LoVo (cell line): Measurements from ENCODE around the gene COTL1.
"Not testable (repeated sequence)": the region's sequence is repeated elsewhere in the genome, so short reads cannot be mapped to it uniquely, and the experiment has no call there.

ENCODE experiments used
- DNase-seq: peaks from one replicate; pipeline ENCODE4 v3.0.0-alpha.2; 2016; ENCODE audit warnings: low spot score

Gene COTL1

DNA sequence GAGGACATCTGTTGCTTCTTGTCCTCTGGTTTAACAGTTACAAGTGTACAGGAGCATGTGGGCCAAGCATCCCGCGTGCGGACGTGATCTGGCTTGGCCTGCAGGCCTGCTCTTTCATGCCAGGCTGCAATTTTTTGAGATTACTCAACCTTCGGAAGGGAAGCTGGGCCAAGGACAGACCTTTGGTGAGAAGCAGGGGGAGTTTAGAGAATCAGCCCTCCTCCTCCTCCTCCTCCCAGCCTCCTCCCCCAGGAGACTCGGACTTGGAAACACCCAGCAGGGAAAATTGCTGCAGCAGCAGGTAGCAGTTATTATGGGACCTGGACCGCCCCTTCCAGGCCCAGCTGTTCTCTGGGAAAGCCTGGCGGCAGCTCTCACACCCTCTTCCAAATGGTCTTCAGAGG is 25.3 kb upstream of the COTL1 start:
- no peak for DNase-seq

DNA sequence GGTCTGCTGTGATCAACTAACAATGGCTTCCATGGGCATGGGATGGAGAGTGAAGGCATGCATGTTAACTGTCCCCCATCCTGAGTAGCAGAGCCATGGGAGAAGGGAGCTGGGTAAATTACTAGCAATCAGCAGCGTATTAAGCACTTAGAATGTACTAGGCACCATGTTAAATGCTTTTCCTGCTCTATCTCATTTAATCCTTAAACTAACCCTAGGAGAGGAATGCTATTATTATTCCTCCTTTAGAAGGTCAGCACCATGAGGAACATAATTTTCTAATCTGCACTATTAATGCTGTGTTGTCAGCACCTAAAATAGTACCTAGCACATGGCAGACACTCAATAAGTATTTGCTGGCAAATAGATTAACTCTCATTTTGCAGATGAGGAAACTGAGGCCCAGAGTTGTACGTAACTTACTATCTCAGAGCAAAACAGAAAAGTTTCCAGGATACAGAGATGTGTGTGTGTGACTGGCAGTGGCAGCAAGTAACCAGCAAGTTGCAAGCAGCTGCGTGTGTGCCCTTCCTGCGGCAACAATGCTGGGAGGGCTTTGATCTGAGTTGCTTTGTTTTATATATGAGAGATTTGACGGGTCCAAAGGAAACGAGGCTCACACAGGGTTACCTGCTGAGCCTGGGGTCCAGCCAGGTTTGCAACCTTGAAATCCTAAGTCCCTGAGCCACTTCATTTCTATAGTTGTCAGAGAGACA is 23.9 kb upstream of the COTL1 start:
- no peak for DNase-seq

DNA sequence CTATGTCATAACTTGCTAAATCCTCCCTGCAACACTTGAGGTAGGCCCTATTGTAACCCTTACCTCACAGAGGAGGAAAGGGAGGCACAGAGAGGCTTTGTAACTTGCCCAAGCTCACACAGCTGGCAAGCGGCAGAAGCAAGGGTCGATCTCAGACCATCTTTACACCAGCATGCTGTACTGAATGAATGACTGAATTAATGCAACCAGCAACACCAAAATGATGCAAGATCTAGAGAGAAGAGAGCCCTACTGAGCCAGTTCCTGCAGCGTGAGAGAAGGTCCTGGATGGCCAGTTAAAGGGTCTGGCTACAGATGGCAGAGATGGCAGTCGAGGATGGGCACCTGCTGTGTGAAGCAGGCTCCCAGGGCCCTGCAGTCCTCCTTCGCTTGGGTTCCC is 22.3 kb upstream of the COTL1 start:
- no peak for DNase-seq

DNA sequence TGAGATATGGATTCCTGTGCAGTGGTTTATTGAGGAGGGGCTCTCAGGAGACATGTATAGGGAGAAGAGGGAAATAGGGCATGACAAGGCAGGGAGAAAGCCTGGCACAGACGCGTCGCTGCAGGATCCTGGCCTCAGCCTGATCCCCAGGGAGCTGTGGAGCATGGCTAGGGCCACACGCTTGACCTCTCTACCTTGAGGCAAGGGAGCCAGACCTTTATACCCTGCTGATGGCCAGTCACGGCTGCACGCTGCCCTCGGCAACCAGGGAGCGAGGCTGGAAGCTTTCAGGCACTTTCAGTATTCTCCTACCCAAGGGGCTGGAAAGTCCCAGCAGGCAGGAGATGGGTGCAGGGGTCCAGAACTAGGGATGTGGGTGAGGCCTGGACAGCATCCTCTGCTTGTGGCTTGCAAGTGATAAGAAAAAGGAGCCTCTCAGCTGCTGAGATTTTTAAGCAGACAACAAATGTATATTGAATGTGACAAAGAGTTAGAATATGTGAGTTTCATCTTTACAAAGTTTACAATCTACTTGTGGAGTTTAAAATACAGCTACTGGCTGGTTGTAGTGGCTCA is 20.4 kb upstream of the COTL1 start:
- DNase-seq: no peak

DNA sequence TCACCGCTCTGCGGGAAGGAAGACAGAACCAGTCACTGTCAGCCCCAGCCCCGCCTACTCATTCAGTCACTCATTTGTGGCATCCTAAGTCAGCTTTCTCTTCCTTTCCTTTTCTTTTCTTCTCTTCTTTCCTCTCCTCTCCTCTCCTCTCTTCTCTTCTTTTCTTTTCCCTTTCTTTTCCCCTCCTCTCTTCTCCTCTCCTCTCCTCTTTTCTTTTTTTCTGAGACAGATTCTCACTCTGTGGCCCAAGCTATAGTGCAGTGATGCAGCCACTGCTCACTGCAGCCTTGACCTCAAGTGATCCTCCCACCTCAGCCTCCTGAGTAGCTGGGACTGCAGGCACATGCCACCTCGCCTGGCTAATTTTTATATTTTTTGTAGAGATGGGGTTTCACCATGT is 19.8 kb upstream of the COTL1 start:
- no peak for DNase-seq

DNA sequence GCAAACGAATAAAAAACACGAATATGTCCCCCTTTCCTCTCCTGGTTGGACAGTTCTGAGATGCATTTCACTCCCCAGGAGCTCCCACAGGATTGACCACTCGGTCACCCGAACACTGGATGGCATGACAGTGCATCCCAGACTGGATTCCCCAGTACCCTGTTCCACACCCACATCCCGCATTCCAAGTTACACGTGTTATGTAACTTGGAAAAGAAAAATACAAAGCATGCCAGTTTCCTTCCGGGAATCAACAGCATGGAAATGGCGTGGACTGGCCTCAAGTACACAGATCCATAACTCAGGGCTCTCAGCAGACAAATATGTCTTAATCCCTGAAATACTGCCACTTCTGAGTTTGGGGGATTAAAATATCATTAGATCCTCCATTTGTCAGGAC is 17.8 kb upstream of the COTL1 start:
- no peak for DNase-seq

DNA sequence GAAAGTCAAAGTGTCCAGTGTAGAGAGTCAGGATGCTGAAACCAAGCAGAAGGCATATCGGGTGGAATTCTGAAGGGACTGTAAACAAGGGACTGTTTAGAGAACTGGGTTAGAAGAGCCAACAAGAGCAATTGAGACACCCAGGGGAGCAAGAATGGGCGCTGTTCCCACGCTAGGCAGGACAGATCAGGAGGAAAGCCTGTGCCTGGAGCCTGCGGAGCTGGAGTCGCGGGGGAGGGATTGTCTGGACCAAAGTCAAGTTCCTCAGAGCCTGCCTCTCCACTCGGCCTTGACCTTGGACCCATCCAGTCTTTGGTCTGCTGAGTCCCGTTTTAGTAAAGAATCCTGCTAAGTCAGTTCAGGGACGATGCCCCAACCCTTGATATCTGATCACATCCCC is 15.7 kb upstream of the COTL1 start:
- no peak for DNase-seq

DNA sequence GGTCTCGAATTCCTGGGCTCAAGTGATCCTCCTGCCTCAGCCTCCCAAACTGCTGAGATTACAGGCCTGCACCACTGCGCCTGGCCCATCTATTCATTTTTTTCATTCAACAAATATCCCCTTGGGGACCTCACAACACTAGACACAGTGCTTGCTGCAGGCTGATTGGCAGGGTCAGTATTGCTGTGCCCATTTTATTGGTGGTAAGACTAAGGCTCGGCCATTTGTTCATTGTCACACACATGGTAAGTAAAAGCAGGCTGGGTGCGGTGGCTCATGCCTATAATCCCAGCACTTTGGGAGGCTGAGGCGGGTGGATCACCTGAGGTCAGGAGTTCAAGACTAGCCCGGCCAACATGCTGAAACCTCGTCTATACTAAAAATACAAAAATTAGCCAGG is 15.0 kb upstream of the COTL1 start:
- not testable (repeated sequence) for DNase-seq

DNA sequence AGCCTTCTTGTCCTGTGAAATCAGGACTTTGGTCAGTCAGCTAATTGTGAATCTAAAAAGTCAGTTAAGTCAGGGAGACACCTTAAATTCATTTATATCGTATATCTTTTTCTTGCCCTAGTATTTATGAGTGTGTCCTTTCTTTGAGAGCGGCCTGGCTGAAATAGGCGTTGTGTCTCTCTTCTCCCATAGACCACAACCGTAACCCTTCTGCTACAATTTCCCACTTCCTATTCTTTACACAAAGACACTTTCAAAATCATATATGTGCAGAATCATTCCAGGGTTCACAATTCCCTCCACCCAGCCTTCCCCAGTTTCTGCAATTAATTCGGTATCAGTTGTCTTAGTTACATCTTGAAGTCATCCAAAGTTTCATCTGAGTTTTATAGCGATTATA is 14.0 kb upstream of the COTL1 start:
- no peak for DNase-seq

DNA sequence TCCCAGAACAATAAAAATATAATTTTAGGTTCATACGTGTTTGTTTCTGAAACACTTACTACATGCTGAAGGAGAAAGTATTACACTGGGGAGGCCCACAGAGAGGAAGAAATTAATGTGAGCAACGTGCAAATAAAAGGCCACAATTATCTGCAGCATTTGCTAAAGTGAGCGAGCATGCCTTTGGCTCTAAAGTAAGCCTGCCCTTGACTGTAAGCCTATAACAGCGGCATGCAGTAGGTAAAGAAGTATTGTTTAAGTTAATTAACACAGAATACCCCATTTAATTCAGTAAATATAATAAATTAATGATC is 13.2 kb upstream of the COTL1 start:
- DNase-seq: no peak

DNA sequence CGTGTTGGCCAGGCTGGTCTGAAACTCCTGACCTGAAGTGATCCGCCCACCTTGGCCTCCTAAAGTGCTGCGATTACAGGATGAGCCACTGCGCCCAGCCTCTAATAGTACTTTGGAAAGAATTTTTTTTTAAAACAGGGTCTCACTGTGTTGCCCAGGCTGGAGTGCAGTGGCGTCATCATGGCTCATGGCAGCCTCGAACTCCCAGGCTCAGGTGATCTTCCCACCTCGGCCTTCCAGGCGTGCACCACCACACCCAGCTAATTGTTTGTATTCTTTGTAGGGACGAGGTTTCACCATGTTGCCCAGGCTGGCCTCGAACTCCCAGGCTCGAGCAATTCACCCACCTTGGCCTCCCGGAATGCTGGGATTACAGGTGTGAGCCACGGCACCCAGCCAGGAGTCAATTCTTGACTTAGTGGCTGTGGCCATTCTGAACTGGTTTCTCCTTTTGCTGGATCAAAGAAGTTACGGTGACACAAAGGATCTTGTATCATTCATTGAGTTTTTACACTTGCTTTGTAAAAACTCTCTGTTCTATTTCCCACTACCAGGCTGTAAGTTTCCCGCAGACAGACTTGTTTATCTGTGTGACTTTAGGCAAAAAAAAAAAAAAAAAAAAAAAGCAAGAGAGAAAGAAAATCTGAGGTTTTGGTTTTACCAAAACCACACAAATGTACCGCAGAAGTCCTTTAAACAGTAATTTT is 12.7 kb upstream of the COTL1 start:
- no peak for DNase-seq

DNA sequence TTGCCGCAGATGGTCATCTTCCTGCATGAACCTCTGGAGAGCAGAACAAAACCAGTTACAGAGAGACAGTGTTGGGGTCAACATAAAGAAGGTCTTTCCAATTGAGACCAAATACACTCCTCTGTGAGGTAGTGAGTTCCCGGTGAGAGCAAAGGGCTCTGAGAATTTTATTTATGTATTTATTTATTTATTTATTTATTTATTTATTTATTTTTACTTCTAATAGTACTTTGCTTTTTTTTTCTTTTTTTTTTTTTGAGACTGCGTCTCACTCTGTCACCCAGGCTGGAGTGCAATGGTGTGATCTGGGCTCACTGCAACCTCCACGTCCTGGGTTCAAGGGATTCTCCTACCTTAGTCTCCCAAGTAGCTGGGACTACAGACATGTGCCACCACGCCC is 12.1 kb upstream of the COTL1 start:
- DNase-seq: no peak

DNA sequence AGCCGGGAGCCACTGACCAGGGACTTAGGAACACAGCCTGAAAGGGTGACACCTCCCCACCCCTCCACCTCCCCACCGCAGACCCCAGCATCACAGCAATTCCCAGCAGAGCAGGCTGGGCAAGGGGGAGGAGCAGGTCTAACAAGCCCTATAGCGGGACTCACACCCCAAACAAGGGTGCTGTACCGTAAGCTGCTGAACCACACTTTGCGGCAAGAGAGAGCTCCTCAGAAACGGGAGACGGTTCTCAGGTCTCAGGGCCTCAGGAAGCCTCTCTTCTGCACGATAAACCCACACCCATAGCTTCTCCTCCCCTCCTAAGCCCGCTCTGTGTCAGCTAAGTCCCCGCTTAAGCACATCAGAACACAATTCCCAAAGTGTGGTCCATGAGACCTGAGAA is 11.7 kb upstream of the COTL1 start:
- DNase-seq: no peak

DNA sequence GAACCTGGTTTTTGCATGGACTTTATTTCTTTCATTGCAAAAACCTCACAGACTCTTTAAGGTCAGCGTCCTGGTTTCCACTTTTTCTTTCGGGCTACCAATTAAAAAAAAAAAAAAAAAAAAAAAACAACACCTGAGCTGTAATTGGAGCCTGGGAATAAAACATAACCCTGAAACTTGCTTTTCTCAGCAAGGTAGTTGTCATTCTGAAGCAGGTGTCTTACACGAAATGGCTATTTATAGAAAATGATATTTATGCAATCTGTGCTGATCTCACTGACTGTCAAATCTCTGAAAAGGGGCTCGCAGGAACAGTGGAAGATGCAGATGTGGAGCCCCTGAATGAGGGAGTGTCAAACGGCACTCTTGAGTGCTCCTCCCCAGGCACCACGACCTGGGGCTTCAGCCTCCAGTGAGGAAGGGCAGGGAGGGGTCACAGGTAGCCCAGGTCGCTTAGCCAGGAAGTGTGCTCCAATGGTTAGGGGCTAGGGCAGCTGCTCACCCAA is 10.4 kb upstream of the COTL1 start:
- no peak for DNase-seq

DNA sequence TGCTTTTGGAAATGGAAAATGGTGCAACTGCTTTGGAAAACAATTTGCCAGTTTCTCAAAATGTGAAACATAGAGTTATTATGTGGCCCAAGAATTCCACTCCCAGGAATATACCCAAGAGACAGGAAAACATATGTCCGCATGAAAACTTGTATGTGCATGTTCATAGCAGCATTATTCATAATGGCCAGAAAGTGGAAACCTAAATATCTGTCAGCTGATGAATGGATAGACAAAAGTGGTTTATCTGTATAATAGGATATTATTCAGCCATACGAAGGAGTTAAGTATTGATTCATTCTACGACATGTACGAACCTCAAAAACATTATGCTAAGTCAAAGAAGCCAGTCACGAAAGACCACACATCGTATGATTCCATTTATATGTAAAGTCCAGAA is 7.7 kb upstream of the COTL1 start:
- no peak for DNase-seq

DNA sequence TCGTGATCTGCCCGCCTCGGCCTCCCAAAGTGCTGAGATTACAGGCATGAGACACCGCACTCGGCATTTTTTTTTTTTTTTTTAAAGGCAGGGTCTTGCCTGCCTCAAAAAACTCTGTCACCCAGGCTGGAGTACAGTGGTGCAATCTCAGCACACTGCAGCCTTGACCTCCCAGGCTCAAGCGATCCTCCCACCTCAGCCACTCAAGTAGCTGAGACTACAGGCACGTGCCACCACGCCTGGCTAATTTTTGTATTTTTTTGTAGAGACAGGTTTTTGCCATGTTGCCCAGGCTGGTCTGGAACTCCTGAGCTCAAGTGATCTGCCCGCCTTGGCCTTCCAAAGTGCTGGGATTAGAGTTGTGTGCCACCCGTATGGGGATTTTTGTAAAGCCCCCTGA is 3.0 kb upstream of the COTL1 start:
- not testable (repeated sequence) for DNase-seq

DNA sequence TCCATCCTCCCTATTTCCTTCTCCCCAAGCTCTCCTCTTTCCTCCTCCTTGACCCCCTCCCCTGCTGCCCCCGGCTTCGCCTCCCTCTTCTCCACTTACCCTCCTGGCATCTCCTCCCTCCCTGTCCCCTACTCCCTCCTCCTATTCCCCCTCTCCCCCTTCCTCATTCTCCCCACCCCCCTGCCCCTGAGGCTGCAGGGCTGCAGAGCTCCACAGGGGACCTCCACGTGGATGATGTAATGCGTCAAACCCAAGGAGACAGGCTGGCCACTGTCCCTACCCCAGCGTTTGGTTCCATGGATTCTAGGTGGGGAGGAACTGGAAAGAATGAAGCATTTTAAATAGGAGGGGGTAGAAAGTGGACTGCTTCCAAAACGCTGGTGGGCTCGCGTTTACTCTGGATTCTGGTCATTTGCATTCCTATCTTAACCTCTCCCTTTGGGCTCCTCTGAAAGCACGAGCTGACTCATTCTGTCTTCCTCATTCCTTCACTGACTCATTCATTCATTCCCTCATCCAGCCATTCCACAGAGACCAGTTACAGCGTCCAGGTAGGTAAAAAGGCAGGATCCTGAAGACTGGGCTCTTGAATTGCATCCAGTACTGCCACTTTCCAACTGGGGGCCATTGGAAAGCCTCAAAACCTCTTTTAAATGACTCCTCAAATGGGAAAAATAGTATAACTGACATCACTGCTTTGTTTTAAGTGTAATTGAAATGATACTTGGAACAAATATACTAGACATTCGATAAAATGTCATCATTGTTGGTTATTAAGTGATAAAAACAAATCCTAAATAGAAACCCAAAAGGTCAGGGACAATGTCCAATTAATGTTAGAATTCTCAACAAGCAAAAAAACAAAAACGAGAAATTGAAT is 943 bp upstream of the COTL1 start:
- DNase-seq: peak; percentile 93

DNA sequence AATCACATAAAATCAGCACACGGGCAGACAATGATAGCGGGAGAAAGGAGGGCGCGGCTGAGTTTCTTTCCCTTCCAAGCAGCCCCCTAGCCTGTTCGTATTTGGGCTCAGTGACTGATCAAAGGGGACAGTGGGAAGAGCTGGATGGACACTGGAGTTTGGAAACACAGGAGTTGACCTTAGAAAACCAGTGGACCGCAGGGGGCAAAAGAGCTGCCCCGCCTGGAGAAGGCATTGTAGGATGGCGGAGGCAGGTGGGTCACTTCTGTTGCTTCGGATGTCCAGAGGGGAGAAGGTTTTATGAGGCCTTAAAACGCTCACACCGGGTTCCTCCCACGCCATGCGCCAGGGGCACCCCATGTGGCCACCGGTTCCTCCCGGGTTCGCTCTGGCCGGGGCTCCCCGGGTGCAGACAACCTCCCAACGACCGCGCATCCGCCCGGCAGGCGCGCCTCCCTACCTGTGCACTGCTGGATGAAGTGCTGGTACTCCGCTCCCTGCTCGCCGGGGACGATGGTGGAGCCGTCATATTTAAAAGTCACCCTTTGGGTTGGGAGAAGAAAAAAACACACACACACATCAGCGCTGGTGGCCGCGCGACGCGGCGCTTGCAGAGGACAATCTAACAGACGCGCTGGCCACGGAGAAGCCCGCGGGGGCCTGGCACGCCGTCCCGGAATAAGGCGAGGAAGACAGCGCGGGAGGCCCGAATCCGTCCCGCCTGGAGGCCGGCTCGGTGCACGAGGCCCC is 662 bp downstream of the COTL1 start:
- no peak for DNase-seq

DNA sequence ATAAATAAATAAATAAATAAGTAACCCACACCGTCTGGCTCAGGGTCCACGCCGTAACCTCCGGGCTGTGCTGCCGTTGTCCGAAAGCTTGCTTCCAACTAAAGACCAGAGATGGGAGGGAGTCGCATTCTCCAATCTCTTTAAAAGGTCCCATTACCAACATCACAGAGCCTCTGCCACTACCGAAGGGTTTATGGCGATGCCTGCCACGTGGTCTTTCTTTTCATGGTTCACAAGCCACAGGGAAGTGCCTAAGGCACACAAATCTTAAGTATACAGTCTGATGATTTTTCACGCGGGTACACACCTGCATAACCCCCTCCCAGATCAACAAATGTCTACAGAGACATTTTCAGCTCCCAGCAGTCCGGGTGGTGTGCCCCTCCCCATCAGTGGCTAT is 1.4 kb downstream of the COTL1 start:
- DNase-seq: no peak

DNA sequence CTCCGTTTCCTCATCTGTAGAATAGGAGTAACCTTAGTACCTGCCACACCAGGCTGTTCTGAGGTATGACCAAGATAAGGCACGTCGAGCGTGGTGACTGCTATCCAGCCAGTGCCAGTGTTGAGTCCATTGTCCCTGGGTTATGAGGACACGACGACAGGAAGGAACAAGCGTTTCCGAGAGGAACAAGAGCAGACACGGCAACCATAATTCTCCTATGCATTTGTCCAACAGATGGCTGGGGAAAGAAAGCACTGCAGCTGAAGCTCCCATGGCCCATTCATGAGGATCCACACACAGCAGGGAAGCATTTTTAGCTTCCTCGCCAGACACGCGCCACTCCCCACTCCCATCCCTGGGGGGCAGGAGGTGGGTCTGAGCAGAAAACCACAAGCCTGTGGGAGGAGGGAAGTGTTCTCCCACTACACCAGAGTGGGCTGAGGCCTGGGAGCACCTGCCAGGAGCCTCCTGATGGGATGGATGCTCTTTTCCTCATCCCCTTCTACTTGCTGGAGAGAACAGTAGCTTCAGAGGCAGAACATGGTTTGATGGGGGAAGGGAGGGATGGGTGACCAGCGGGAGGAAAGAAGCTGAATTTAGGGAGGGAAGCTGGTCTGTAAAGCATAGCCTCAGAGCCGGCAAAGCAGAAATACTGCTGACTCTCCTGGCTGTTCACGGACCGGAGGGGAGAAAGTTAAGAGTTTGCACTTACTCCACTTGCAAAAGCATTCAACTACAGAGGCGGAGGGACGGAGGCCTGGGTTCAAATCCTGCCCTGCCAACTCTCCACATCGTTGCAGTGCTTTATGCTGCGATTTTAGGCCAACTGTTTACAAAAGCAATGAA is 2.7 kb downstream of the COTL1 start:
- no peak for DNase-seq

DNA sequence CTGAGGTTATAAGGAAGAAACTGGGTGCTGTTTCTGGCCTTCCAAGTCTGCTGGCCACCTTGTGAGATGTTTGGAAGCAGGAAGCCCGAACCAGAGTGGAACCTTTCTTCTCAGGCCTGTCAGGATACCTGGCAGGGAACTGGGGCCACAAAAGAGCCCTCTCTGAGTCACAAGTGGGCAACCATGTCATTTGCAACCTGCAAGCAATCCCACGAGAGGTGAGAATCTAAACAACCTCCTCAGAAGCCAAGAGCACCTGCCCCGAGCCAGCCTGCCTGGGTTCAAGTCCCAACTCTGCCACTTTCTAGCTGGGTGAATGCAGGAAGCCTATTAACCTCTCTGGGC is 3.3 kb downstream of the COTL1 start:
- DNase-seq: no peak
